HEK293T (cell line): ENCODE measurements around the gene ANO3.

Experiments used
- BHLHE40 ChIP-seq: fragments of 450-650 bp; IDR thresholded peaks from 2 replicates; pipeline ENCODE4 v1.6.1; 2016; ENCODE audit warnings: mild to moderate bottlenecking, moderate library complexity, borderline replicate concordance
- FOXA1 ChIP-seq: fragments of 450-650 bp; IDR thresholded peaks from 2 replicates; pipeline ENCODE4 v1.6.1; 2016; ENCODE audit warnings: mild to moderate bottlenecking
- LEF1 ChIP-seq: fragments of 450-650 bp; IDR thresholded peaks from 2 replicates; pipeline ENCODE4 v1.6.1; 2017; ENCODE audit warnings: mild to moderate bottlenecking, borderline replicate concordance

- TF ChIP-seq FOXA1, result no peak
- no peak for TF ChIP-seq LEF1
- no peak for TF ChIP-seq BHLHE40
Measured at GRCh38 chr11:26329206-26329605, 2.7 kb upstream of the ANO3 start.
